ENCODE data around the gene COA8. TPM values are rescaled to one million over a fixed set of nuclear protein-coding genes. Genes with fewer than 3 reads are reported as not detected.

COA8 gene
- total and polyA plus RNA-seq, 2 of the 8 experiments (the other 6 are each of a cell fraction or from before 2014, with no cell fraction given), result 7.1 to 35.5 TPM

- Histone ChIP-seq H2AFZ (ENCODE audit: low read length) (no peak overlapping the region), H3K27ac (ENCODE audit: low read depth, low read length) (no peak overlapping the region), H2BK5ac (ENCODE audit: low read depth, low read length) (no peak overlapping the region), H3K56ac (replicated peaks; ENCODE audit: insufficient read length, low read depth, low read length) (no peak overlapping the region), H3K27me3 (replicated peaks in 1 of 4; ENCODE audit: control insufficient read depth in 3 of 4, extremely low read depth in 1 of 4, insufficient read depth in 3 of 4, low read length in 3 of 4) (peaks cover 3 to 23% (median 13%) of the 10 kb centered on the region in 4 experiments), H4K91ac (replicated peaks; ENCODE audit: insufficient read length, low read length) (no peak overlapping the region), H4K20me1 (replicated peaks in 1 of 2; ENCODE audit: control insufficient read depth in 1 of 2, insufficient read depth in 2 of 2, low read length in 2 of 2) (peaks cover 6 to 17% of the 10 kb centered on the region in 2 experiments), H4K5ac (ENCODE audit: insufficient read length, low read depth, low read length) (no peak overlapping the region), H3K14ac (ENCODE audit: insufficient read length) (no peak overlapping the region), H2AK5ac (ENCODE audit: low read depth, low read length) (no peak overlapping the region), H2BK15ac (ENCODE audit: low read length) (no peak overlapping the region), H2BK12ac (ENCODE audit: low read depth, low read length) (no peak overlapping the region), H2BK120ac (replicated peaks; ENCODE audit: low read depth, low read length) (no peak overlapping the region), H3K79me1 (ENCODE audit: low read depth, low read length) (no peaks in the 10 kb centered on the region; the same call in 1 of the 2 replicates), H3K9ac (replicated peaks in 1 of 4; ENCODE audit: extremely low read depth in 1 of 4, low read depth in 3 of 4, low read length in 3 of 4) (no peak overlapping the region), H2BK20ac (ENCODE audit: low read length) (no peak overlapping the region), H4K8ac (ENCODE audit: extremely low read depth, insufficient read depth, low read length) (no peak overlapping the region), H3K4ac (replicated peaks; ENCODE audit: insufficient read length, low read depth, low read length) (no peak overlapping the region), H3K4me1 (replicated peaks in 1 of 4; ENCODE audit: control insufficient read depth in 3 of 4, insufficient read depth in 4 of 4, low read length in 3 of 4) (peaks cover 0 to 25% (median 19%) of the 10 kb centered on the region in 4 experiments; a peak in 6 of 7 replicates), H3K9me3 (ENCODE audit: insufficient read depth in 2 of 2, low read depth in 1 of 2, low read length in 1 of 2) (no peaks in the 10 kb centered on the region), H3K18ac (ENCODE audit: extremely low read depth, low read length) (no peak overlapping the region), H3K4me3 (ENCODE audit: extremely low read depth in 1 of 4, insufficient read depth in 2 of 4, low read depth in 3 of 4, low read length in 4 of 4) (peak overlapping the region; percentile 24 to 96 (median 84); a peak in 5 of 8 replicates), H3K23me2 (ENCODE audit: low read depth, low read length) (peaks cover 14% of the 10 kb centered on the region; the same call in 1 of the 2 replicates), H3K36me3 (ENCODE audit: control insufficient read depth in 2 of 4, insufficient read depth in 4 of 4, low read length in 3 of 4) (peaks cover 8 to 23% (median 17%) of the 10 kb centered on the region in 4 experiments; a peak in 7 of 8 replicates), H3K23ac (ENCODE audit: insufficient read length) (no peak overlapping the region), H3K79me2 (ENCODE audit: control insufficient read depth in 1 of 2, insufficient read depth in 2 of 2, low read length in 2 of 2) (peaks cover 0 to 2% of the 10 kb centered on the region in 2 experiments; a peak in 1 of 4 replicates), H3K4me2 (ENCODE audit: insufficient read depth in 1 of 2, low read depth in 2 of 2, low read length in 2 of 2) (peak overlapping the region; percentile 73 to 80)
- CTCF ChIA-PET (ENCODE audit: partially characterized antibody), result interaction anchor here (0.9 to 31.3 kb wide), 2 partner anchors 17 to 38 kb away, joined by 3 to 921 read pairs; partner anchors contain the start of gene TRMT61A
- TF ChIP-seq SUZ12 (IDR thresholded peaks at IDR 0.05; ENCODE audit: low read length), result 0 out of 2 replicates have a peak, but pooled peaks have one; percentile 46
- peak; percentile 10 for TF ChIP-seq RNF2 (IDR thresholded peaks at IDR 0.05; ENCODE audit: borderline replicate concordance, low read depth, low read length, missing control alignments, poor library complexity, severe bottlenecking)
- TF ChIP-seq SRF (IDR thresholded peaks at IDR 0.05; ENCODE audit: low read depth, low read length), result no peak
- TF ChIP-seq TEAD4 (IDR thresholded peaks at IDR 0.05; ENCODE audit: low read depth, low read length), result peak; percentile 63; the same call in 1 of the 2 replicates
- DNase-seq (ENCODE audit: low read depth in 1 of 2, low spot score in 2 of 2) (no peak), FAIRE-seq (peak; percentile 19)
- POLR2A ChIA-PET (ENCODE audit: partially characterized antibody), result interaction anchor here (0.6 to 12.6 kb wide), 11 partner anchors 13 to 465 kb away, joined by 3 to 844 read pairs (median 7); partner anchors contain the start of genes BAG5, COA8 and TRMT61A
- WGBS, 2 experiments (ENCODE audit: extremely low coverage in 1 of 2, insufficient coverage in 1 of 2, insufficient read length in 1 of 2, insufficient replicate concordance in 2 of 2, low coverage in 1 of 2, low lambda C conversion rate in 2 of 2, missing lambda C conversion rate in 1 of 2), result 38% methylated on average over 10 of the region's 10 CpGs; no CpG with 5 or more reads in 1 of the 2 experiments
Observed at GRCh38 chr14:103523575-103523954, 39.2 kb upstream of the COA8 start.

All from H1 (cell line).